Activated CD4-positive, alpha-beta T cell treated with anti-CD3 and anti-CD28 coated beads, Interleukin-2, amount 50 U/mL, for 48 hours (primary cell): ENCODE data around the gene HSD17B7.
"Not testable (repeated sequence)": the region's sequence is repeated elsewhere in the genome, so short reads cannot be mapped to it uniquely, and the experiment has no call there.

ENCODE experiments used
- DNase-seq, 2 experiments: peaks; one replicate each; pipeline ENCODE4 v3.0.0-alpha.2; 2020

Gene HSD17B7

DNA sequence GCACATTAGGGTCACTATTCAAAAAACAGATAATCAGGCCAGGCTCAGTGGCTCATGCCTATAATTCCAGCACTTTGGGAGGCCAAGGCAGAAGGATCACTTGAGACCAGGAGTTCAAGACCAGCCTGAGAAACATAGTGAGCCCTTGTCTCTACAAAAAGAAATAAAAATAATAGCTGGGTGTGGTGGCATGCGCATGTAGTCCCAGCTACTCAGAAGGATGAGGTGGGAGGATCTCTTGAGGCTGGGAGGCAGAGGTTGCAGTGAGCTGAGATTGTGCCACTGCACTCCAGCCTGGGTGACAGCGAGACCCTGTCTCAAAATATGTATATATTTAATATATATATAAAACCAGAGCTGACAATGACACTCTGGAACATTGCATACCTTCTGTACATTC is 21.9 kb downstream of the HSD17B7 start:
- DNase-seq, result not testable (repeated sequence)

- DNase-seq, result not testable (repeated sequence)
Measured at GRCh38 chr1:162818136-162818535, 27.6 kb downstream of the HSD17B7 start.

DNA sequence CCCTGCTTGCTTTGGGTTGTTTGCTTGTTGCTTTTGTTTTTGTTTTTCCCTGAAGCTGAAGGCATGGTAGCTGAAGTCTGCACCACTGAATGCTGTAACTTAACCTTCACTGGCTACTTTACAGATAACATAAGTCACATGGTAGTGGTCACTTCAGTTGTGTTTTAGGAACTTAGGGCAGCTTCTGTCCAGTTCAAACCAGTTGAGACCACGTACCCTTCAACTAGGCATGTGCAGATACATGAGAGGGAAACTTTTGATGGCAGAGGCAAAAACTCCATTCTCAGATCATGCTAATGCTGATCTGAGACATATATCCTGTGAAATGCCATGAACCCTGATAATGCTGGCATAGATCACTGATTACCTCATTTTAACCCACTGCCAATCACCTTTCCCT is 28.2 kb downstream of the HSD17B7 start:
- not testable (repeated sequence) for DNase-seq

DNA sequence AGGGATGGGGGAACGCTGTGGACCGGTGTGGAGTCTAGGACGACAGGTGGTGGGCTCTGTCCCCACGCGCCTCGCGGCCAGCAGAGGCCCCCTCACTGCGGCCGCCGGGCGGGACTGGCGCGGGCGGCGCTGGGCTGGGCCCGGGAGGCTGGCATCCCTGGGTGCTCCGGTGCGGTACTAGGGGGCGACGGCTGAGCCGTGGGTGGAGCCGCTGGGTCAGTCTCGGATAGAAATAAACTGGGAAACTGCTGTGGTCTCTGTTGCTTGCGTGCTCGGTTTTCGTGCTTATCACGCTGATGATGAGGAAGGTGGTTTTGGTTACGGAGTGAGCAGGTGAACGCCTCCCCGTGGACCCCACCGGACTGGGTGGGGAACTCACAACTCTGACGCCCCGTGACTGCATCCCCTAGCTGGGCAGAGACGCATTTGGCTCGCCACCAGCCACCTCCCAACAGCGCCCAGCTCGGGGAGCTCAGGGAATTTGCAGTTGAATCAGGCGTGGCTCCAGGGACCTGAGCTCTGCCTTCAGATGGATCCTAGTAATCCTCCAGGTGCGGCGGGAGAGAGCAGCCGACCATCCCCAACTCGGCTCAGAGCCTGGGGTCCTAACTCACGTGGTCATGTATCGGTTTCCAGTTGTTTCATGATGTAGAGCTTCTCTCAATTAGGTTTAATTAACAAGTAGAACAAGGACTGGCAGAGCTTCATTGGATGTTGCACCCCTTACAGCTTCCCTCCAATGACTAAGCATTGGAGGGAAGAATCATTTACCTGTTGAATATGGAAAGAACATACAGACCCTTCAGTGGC is 32.1 kb downstream of the HSD17B7 start:
- DNase-seq, result no peak

GRCh38 chr1:162823231-162823630 is 32.7 kb downstream of the HSD17B7 start:
- no peak for DNase-seq

GRCh38 chr1:162823771-162824525 is 33.4 kb downstream of the HSD17B7 start:
- DNase-seq, result no peak

GRCh38 chr1:162829268-162829667 is 38.8 kb downstream of the HSD17B7 start:
- DNase-seq, result no peak

- no peak for DNase-seq
Measured at GRCh38 chr1:162832470-162832869, 42.0 kb downstream of the HSD17B7 start.

DNA sequence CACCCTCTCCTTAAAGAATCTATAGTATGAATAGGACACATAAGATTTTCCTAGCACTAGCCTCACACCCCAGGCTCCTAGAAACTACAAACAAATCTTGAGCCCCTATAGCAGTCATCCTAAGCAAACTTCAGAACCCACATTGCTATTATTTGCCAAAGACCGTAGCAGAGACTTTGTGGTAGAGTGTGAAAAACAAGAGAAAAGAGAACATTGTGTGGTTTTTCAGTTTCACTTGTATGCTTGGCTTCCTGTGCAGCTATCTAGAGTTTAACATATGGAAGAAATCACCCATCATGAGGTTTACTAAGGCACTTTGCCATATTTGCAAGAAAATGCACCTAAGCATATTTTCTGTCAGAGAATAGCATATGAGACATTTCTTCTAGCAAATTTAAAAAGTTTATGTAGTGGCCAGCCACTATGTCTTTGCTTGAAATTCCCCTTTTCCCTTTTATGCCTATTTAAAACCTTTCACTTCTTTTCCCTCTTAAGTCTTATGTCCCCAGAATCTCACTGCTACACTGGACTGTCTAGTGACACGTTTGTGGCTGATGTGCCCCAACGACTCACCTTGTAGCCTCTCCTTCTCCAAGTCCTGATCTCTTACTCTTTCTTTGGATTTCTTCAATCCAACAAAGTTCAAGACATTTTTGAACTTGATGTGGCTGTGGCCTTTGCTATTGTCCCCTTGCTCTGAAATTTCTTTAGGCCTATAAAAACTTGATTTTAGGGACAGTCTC is 44.8 kb downstream of the HSD17B7 start:
- DNase-seq, result no peak

DNA sequence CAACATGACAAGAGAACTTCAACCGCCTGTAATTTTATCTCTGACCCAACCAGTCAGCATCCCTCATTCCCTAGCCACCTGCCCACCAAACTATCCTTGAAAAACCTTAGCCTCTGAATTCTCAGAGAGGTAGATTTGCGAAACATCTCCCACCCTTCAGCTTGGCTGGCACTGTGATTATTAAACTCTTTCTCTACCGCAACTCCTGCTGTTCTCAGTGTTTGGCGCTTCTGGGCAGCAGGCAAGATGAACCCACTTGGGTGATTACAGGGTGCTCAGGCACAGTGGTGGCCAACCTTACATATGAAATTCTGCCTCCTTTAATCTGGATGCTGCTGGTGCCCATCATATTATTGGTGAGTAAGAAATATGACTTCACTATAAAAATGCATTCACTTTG is 48.4 kb downstream of the HSD17B7 start:
- no peak for DNase-seq

GRCh38 chr1:162840250-162840839 is 49.8 kb downstream of the HSD17B7 start:
- no peak for DNase-seq

- DNase-seq, result no peak
Measured at GRCh38 chr1:162844153-162844552, 53.7 kb downstream of the HSD17B7 start.

DNA sequence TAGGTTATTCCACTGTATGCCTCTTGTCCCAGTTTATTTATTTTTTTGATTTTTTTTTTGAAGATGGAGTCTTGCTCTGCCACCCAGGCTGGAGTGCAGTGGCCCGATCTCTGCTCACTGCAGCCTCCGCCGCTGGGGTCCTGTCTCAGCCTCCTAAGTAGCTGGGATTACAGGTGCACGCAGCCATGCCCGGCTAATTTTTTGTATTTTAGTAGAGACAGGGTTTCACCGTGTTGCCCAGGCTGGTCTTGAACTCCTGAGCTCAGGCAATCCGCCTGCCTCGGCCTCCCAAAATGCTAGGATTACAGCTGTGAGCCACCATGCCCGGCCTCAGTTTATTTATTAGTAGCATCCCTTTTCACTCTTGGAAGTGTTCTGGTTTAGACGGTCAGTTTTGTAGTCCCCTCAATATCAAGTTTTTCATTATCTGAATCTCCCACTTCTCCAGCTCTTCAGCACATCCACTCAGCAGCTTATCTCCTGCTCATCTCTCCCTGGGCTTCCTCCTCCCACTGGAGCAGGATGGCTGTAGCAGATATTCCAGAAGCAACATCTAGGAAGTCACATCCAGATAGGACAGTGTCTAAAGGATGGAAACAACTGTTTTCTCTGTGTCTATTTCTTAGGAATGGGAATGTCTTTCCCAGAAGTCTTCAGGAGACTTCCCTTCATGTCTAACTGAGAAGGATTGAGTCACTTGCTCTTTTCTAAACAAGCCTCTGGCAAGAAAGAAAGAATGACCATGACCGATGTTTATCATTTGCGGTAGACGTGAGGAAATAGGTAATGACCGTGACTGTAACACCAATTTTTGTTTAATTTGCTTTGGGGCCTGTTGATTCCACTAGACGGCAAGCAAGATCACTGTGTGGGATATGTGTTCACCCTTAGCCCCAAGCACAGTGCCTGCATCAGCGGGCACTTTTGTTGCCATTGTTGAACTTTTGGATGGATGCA is 56.0 kb downstream of the HSD17B7 start:
- DNase-seq, result no peak

GRCh38 chr1:162847839-162848453 is 57.4 kb downstream of the HSD17B7 start:
- peak; percentile 85 to 88 for DNase-seq

DNA sequence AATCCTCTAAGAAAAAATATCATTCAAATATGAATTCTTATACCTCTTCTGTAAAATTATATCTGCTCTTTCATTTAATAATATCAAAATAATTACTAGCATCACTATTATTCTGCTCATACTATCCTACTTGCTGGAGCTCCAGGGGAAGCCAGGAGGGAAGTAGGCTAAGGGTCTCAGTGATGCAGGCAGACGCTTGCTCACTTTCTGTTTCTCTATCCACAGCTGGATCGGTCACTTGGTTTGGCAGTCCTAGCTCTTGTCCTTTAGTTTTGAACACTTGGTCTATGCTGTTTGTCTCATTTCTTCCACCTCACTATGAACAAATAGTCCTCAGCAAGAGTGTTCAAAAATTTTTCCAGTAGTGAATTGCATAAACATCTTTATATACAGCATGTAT is 59.2 kb downstream of the HSD17B7 start:
- no peak for DNase-seq

DNA sequence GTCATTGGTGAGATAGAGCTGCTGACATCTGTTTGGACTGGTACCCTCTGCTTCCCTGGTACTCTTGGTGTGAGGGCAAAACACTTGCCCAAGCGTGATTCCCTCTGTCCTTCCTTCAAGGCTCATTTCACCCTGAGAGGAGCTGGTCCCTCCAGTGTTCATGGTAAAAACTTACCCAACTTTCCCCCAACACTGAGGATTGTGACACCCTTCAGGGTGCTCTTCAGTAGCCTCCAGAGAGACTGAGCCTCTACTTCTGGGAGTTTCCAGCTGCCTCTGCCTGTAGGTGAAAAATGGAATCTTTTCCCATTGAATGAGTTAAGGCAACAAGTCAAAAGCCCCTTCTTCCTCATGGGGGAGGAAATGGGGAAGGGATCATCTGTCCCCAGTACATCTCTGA is 60.8 kb downstream of the HSD17B7 start:
- DNase-seq, result no peak

DNA sequence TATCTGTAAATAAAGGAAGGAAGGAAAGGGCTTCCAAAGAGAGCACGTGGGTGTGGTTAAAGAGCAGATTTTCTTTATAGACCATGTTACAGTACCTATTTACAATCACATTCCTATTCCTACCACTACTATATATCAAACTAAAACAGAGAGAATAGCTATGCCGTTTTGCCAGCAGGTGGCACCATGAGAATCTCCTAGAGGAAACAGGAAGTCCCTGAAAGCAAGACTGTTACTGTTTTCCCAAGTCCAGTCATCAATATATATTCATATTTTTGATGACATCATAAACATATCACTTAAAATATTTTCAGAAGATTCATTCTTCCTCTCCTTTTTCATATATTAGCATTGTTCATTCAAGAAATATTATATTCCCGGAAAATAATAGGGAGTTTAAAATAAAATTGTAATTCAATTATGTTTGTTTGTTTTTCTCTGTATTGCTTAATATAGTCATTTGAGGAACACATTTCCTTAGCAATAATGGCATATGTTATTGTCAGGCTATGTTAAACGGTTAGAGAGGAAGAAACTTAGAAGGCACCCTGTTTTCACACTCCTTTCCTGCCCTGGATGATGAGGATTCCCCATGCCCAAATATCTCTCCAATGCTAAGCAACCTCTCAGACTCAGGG is 63.9 kb downstream of the HSD17B7 start:
- peak; percentile 53 to 61 for DNase-seq

- DNase-seq, result no peak
Measured at GRCh38 chr1:162855461-162856150, 65.1 kb downstream of the HSD17B7 start.

GRCh38 chr1:162856260-162856659 is 65.8 kb downstream of the HSD17B7 start:
- no peak for DNase-seq

GRCh38 chr1:162857850-162858249 is 67.3 kb downstream of the HSD17B7 start:
- DNase-seq, result no peak
